AG04449 (cell line): ENCODE data around the gene NOL8.

Experiments
- CTCF ChIA-PET: fragments of 350-600 bp; formaldehyde crosslinking; extraction: SDS; loops from one replicate; lab custom pipeline; 2021; ENCODE audit warnings: antibody characterized with exemption; lab: Yijun Ruan, JAX
- POLR2A ChIA-PET: fragments of 400-600, 350-600 bp; formaldehyde crosslinking; extraction: SDS; loops from one replicate; lab custom pipeline; 2020; ENCODE audit warnings: antibody characterized with exemption, inconsistent platforms; lab: Yijun Ruan, JAX
- DNase-seq: peaks from one replicate; pipeline ENCODE4 v3.0.0-alpha.2; 2010; ENCODE audit warnings: low read depth, low spot score
- H3K4me3 ChIP-seq: 2 replicates; pipeline ENCODE4 v1.5.1; 2011; ENCODE audit warnings: low read depth, mild to moderate bottlenecking, control low read depth, low read length
- CTCF ChIP-seq: IDR thresholded peaks from one replicate; pipeline ENCODE4 v1.5.1; 2011; ENCODE audit warnings: mild to moderate bottlenecking, moderate library complexity, low read length, control low read depth, inconsistent platforms; ENCODE audit not compliant: insufficient read depth; ENCODE audit errors: missing control alignments

NOL8 gene

GRCh38 chr9:92270511-92270910 lies 54.6 kb downstream of the NOL8 start:
- H3K4me3 ChIP-seq, result no peak overlapping the region
- no peak for TF ChIP-seq CTCF
- ChIA-PET CTCF (no interaction called here), POLR2A (no interaction called here)
- DNase-seq, result no peak

GRCh38 chr9:92266486-92266885 lies 58.7 kb downstream of the NOL8 start:
- CTCF ChIA-PET, result interaction anchor here (1.6 to 5.5 kb wide), 3 partner anchors 11 to 127 kb away, joined by 4 to 29 read pairs (median 27); no protein-coding TSS in a partner anchor
- no peak overlapping the region for H3K4me3 ChIP-seq
- POLR2A ChIA-PET, result no interaction called here
- DNase-seq, result no peak
- no peak for TF ChIP-seq CTCF

GRCh38 chr9:92265154-92265553 lies 60.0 kb downstream of the NOL8 start:
- POLR2A ChIA-PET, result interaction anchor here (1.1 kb wide), 1 partner anchor 13 kb away, joined by 3 read pairs; no protein-coding TSS in a partner anchor
- no peak for TF ChIP-seq CTCF
- H3K4me3 ChIP-seq, result no peak overlapping the region
- no peak for DNase-seq
- CTCF ChIA-PET, result interaction anchor here (1.1 to 5.5 kb wide), 4 partner anchors 12 to 125 kb away, joined by 3 to 29 read pairs (median 8); no protein-coding TSS in a partner anchor

- TF ChIP-seq CTCF, result no peak
- DNase-seq, result no peak
- no peak overlapping the region for H3K4me3 ChIP-seq
- ChIA-PET CTCF (interaction anchor here (1.0 to 2.8 kb wide), 3 partner anchors 17 to 123 kb away, joined by 3 to 11 read pairs (median 4); no protein-coding TSS in a partner anchor), POLR2A (interaction anchor here (0.9 kb wide), 1 partner anchor 15 kb away, joined by 3 read pairs; no protein-coding TSS in a partner anchor)
Observed at GRCh38 chr9:92263131-92263530, 62.0 kb downstream of the NOL8 start.

- no peak overlapping the region for H3K4me3 ChIP-seq
- ChIA-PET CTCF (no interaction called here), POLR2A (no interaction called here)
- no peak for DNase-seq
- TF ChIP-seq CTCF, result no peak
Observed at GRCh38 chr9:92257327-92257726, 67.8 kb downstream of the NOL8 start.

DNA sequence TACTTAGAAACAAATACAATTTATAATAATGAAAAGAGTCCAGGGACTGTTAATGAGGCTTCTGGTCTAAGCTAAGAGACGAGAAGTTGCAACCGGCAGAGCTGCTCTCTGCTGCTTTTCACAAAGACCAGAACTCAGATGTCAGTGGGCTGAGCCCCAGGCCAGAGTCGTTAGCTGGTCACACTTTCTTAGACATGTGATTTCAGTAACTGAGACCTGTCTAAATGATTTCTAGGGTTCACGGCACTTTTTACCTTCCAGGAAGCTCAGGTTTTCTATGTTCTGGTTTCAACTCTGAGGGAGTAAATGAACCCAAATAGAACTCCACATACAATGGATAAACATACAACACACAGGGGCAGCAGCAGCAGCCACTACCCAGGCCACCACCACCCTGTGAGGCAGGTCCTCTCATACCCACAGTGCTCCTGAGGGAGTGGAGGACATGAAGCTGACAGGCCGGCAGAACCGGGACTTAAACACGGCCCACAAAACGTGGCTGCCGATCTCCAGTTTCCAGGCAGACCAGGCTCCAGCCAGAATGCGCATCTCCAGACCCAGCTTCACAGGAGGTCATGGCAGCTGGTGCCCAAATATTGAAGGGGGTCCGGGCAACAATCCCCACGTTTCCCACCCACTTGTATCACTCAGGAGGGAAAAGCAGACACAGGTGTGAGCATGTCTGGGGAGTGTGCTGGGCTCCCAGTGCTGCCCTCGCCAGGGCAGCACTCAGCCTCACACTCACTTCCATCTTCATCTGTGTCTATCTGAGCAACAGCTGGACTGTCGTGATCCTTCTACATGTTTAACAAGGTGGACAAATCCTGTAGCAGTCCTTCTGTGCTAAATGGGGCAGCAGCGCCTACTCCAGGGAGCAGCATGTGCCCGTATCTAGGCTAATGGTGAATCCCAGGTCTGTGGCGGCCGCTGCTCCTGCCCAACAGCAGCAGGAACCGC lies 70.5 kb downstream of the NOL8 start:
- no peak overlapping the region for H3K4me3 ChIP-seq
- ChIA-PET POLR2A (no interaction called here), CTCF (interaction anchor here (1.0 to 8.9 kb wide), 2 partner anchors 12 to 114 kb away, joined by 4 to 91 read pairs; no protein-coding TSS in a partner anchor)
- DNase-seq, result no peak
- TF ChIP-seq CTCF, result no peak
